Activated CD4-positive, alpha-beta T cell treated with anti-CD3 and anti-CD28 coated beads, Interleukin-2, amount 10 ng/mL, durations not matched to agents 24 days and 14 days (primary cell): Measurements from ENCODE around the gene WIF1. TPM values are rescaled to one million over a fixed set of nuclear protein-coding genes. Genes with fewer than 3 reads are reported as not detected.

Source experiments
- DNase-seq: peaks from one replicate; pipeline ENCODE4 v3.0.0; 2022
- H3K27ac Mint-ChIP-seq: one replicate; pipeline ENCODE4 v1.8.0; 2022; ENCODE audit warnings: mild to moderate bottlenecking, mixed read lengths
- H3K27me3 Mint-ChIP-seq: one replicate; pipeline ENCODE4 v1.8.0; 2022; ENCODE audit warnings: mixed read lengths
- H3K36me3 Mint-ChIP-seq: one replicate; pipeline ENCODE4 v1.8.0; 2022; ENCODE audit warnings: low read depth, mild to moderate bottlenecking, mixed read lengths
- H3K4me1 Mint-ChIP-seq: one replicate; pipeline ENCODE4 v1.8.0; 2021; ENCODE audit warnings: mixed read lengths
- H3K4me3 Mint-ChIP-seq: one replicate; pipeline ENCODE4 v1.8.0; 2022; ENCODE audit warnings: mild to moderate bottlenecking, moderate library complexity, mixed read lengths
- H3K9me3 Mint-ChIP-seq: one replicate; pipeline ENCODE4 v1.8.0; 2021; ENCODE audit warnings: mixed read lengths
- intact Hi-C: fragments of 100-400 bp; cut with micrococcal nuclease; formaldehyde crosslinking; loops from one replicate; pipeline ENCODE4 v1.15.1; 2023
- total RNA-seq: library from RNA; stranded (reverse); gene quantifications from 2 replicates; pipeline ENCODE4 v1.2.3, GENCODE V29; 2022

Gene WIF1
- total RNA-seq, 1 donor from 2014 or later = not detected

DNA sequence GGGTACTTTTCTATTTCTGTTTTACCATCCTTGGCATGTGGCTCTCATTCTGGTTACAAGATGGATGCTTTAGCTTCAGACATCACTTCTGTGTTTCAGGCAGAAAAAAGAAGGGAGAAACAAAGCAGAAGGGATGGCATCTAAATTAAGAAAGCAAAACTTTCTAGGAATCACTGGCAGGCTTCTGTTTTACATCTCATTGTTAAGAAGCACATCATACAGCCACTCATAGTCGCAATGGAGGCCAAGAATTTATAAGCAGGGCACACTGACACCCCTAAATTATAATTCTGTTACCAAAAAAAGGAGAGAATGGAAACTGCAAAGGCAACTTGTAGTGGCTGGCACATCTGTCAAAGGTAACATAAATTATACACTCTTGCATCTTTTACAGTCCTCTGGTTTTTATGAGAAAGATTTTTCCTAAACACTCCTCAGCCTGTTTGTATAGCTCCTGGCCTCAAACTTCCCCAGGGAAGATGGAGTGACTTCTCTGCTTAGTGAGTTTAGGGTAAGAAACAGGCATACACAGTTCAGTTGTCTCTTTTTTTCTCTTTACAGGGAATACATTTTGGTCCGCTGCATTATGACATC lies 26.3 kb upstream of the WIF1 start:
- no peak for DNase-seq
- intact Hi-C loops = no loop called here
- Mint-ChIP-seq H3K9me3 (peaks cover 8% of the 10 kb centered on the region), H3K36me3 (no peaks in the 10 kb centered on the region), H3K27me3 (peaks cover 47% of the 10 kb centered on the region), H3K4me3 (no peak overlapping the region), H3K27ac (no peak overlapping the region), H3K4me1 (no peaks in the 10 kb centered on the region)

DNA sequence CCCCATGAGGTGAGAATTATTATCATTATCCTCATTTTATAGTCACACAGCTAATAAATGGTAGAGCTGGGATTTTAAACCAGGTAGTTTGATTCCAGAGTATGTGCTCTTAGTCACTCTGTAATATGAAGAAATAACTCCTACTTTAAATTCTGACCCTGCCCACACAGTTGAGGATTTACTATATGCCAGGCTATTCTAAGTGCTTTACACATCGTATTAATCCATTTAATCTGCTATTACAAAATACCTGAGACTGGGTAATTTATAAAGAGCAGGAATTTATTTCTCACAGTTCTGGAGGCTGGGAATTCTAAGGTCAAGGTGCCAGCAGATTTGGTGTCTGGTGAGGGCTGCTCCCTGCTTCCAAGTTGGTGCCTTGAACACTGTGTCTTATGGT lies 19.6 kb upstream of the WIF1 start:
- no peaks in the 10 kb centered on the region for H3K4me1 Mint-ChIP-seq

DNA sequence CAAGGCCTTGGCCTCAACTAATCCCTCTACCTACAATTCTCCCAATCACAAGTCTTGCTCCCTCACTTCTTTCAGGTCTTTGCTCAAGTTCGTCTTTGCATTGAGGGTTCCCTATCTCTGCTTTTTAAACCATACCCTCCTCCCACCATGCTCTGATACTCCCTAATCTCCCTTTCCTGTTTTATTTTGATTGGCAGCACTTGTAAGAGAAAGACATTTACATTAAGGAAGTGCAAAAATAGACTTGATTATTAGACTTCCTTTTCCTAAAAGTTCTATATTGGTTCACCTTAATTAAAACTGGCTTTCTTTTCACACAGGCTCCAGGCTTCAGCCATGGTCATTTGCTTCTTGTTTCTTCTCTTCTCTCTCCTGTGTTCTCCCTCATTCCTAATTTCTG lies 18.3 kb upstream of the WIF1 start:
- intact Hi-C loops = no loop called here
- no peak overlapping the region for H3K27ac Mint-ChIP-seq
- H3K27me3 Mint-ChIP-seq = peaks cover 36% of the 10 kb centered on the region
- no peaks in the 10 kb centered on the region for H3K36me3 Mint-ChIP-seq
- peaks cover 12% of the 10 kb centered on the region for H3K9me3 Mint-ChIP-seq
- H3K4me1 Mint-ChIP-seq = no peaks in the 10 kb centered on the region
- DNase-seq = no peak
- no peak overlapping the region for H3K4me3 Mint-ChIP-seq

More for the DNA sequence above, 19.6 kb upstream of the WIF1 start:
- H3K36me3 Mint-ChIP-seq = no peaks in the 10 kb centered on the region
- no peak overlapping the region for H3K27ac Mint-ChIP-seq
- H3K27me3 Mint-ChIP-seq = peaks cover 48% of the 10 kb centered on the region
- H3K9me3 Mint-ChIP-seq = peaks cover 12% of the 10 kb centered on the region
- DNase-seq = no peak
- intact Hi-C loops = no loop called here
- H3K4me3 Mint-ChIP-seq = no peak overlapping the region

DNA sequence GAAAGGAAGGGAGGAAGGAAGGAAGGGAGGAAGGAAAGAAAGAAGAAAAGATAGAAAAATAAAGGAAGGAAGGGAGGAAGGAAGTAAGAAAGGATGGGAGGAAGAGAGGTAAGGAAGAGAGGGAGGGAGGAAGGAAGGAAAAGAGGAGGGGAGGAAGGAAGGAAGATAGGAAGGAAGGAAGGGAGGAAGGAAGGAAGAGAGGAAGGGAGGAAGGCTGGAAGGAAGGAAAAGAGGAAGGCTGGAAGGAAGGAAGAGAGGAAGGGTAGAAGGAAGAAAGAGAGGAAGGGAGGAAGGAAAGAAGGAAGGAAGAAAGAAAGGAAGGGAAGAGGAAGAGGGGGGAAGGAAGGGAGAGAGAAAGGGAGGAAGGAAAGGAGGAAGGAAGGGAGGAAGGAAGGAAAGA lies 12.8 kb upstream of the WIF1 start:
- DNase-seq = no peak
- Mint-ChIP-seq H3K9me3 (peaks cover 13% of the 10 kb centered on the region), H3K27ac (peak overlapping the region; percentile 29), H3K27me3 (peaks cover 32% of the 10 kb centered on the region), H3K4me3 (no peak overlapping the region), H3K4me1 (no peaks in the 10 kb centered on the region), H3K36me3 (no peaks in the 10 kb centered on the region)
- intact Hi-C loops = no loop called here

DNA sequence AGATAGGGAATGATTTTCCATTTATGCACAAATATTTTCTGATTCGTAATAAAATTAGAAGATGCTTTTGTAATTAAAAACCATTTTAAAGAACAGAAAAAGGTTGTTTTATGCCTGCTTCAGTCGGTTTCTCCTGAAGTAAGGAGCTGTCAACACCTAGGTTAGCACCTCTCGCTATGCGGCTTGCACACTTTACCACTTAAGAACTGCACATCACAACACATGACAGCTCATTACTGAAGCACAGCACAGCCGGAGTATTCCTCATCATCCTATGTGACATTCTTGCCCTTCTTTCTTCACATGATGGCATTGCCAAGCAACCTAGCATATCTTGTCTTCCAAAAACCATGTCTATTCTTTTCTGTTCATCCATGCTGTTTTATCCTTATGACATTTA lies 5.4 kb upstream of the WIF1 start:
- Mint-ChIP-seq H3K36me3 (no peaks in the 10 kb centered on the region), H3K4me1 (peaks cover 4% of the 10 kb centered on the region), H3K27ac (no peak overlapping the region), H3K4me3 (no peak overlapping the region), H3K27me3 (peaks cover 30% of the 10 kb centered on the region), H3K9me3 (no peaks in the 10 kb centered on the region)
- peak; percentile 44 for DNase-seq
- intact Hi-C loops = no loop called here

DNA sequence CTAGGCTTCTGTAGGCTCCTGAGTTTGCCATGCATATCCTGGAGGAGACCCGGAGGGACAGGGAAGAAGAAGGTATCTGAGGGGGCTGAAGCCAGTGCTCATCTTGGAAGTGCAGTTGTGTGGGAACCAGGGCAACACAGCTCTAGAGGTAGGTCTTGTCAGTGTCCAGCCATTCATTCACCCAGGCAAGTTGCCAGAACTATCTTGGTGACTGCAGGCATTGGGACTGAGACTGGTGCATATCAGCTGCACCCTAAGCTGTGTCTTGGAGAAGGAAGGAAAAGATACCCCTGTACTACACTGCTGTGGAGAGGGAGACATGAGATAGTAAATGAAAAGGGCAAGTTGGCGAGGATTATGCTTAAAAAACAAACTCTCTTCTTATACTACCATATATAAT lies 4.9 kb upstream of the WIF1 start:
- H3K9me3 Mint-ChIP-seq = no peaks in the 10 kb centered on the region
- no peak overlapping the region for H3K27ac Mint-ChIP-seq
- no peak overlapping the region for H3K4me3 Mint-ChIP-seq
- intact Hi-C loops = no loop called here
- H3K4me1 Mint-ChIP-seq = peaks cover 4% of the 10 kb centered on the region
- H3K27me3 Mint-ChIP-seq = peaks cover 31% of the 10 kb centered on the region
- peak; percentile 47 for DNase-seq
- H3K36me3 Mint-ChIP-seq = no peaks in the 10 kb centered on the region

DNA sequence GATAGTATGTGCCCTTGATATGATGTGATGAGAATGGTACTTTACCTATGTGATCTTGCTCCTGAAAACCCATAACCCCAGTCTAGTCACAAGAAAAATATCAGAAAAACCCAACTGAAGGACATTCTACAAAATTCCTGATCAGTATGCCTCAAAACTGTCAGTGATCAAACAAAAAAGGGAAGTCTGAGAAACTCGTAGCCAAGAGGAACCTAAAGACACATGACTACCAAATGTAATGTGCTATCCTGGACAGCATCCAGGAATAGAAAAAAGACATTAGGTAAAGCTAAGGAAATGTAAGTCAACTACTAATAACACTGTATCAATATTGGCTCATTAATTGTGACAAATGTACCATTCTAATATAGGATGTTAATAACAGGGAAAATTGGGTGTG lies 4.1 kb upstream of the WIF1 start:
- DNase-seq = no peak
- H3K27me3 Mint-ChIP-seq = peaks cover 37% of the 10 kb centered on the region
- intact Hi-C loops = no loop called here
- peaks cover 4% of the 10 kb centered on the region for H3K4me1 Mint-ChIP-seq
- H3K9me3 Mint-ChIP-seq = no peaks in the 10 kb centered on the region
- no peaks in the 10 kb centered on the region for H3K36me3 Mint-ChIP-seq
- no peak overlapping the region for H3K27ac Mint-ChIP-seq
- H3K4me3 Mint-ChIP-seq = no peak overlapping the region

DNA sequence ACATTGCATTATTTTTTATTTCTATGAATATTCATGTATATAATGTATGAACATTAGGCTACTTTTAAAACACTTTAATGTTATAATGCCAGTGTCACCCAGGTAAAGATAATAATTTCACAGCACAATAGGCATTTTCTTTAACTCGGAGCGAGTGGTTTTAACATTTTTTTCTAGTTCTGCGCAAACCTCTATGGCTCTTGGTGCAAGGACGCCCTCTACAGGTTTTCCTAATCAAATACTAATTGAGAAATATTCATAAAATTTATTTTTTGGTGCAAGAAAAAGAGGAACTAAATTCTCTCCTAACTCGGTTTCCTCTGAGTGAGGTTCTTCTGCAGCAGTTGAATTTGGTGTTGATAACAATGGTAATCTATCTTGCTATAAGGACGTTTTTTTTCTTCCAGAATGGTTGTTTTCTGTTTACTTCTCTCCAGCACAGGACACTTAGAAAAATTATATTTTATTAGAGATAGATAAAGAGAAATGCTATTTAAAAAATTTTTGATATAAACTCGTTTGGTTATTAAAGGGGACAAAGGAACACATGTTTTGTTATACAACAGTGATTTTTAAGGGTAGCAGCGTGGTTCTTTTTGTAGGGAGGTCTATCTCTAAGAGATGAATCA lies 2.4 kb upstream of the WIF1 start:
- Mint-ChIP-seq H3K9me3 (no peaks in the 10 kb centered on the region), H3K4me3 (no peak overlapping the region), H3K36me3 (no peaks in the 10 kb centered on the region), H3K27me3 (peaks cover 37% of the 10 kb centered on the region), H3K27ac (no peak overlapping the region), H3K4me1 (peaks cover 4% of the 10 kb centered on the region)
- DNase-seq = peak; percentile 62
- intact Hi-C loops = loop anchor here (1.0 kb wide), 2 partner anchors 232 to 327 kb away; no protein-coding TSS in a partner anchor

DNA sequence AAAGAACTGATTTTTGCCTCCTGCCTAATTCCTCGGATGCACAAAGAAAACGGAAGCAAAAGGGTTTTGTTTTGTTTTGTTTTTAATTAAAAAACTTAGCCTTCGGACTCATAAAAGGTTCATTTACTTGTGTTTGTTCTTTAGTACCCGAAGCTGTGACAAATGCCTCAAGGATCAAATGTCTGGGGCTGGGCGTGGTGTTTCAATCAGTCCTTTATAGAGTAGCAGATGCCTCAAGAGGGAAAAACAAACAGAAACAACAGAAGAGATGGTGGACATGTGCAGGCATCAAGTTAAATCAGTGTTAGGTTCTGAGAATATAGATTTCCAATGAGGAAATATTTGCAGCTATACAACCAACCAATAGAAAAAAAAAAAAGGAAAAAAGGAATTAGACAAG lies 1.6 kb upstream of the WIF1 start:
- no peak for DNase-seq

DNA sequence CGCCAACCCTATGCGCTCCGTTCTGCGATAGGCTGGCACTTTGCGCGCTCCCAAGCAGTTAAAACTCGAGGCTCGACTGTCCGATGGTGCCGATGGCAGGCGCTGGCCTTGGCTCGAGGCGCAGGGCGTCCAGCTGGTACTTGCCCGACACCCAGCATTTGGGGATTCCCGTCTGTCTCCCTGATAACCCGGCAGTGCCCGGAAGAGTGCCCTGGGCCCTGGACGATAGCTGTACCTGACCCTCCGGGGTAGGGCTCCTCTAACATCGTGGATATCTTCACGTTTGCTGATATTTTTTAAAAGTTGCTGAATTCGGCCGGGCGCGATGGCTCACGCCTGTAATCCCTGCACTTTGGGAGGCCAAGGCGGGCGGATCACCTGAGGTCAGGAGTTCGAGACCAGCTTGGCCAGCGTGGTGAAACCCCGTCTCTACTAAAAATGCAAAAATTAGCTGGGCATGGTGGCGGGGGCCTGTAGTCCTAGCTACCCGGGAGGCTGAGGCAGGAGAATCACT lies 908 bp upstream of the WIF1 start:
- Mint-ChIP-seq H3K4me1 (peaks cover 4% of the 10 kb centered on the region), H3K9me3 (no peaks in the 10 kb centered on the region), H3K36me3 (no peaks in the 10 kb centered on the region), H3K27me3 (peaks cover 45% of the 10 kb centered on the region), H3K4me3 (peak overlapping the region; percentile 46), H3K27ac (no peak overlapping the region)
- peak; percentile 51 for DNase-seq
- intact Hi-C loops = loop anchor here (2.0 kb wide), 1 partner anchor 111 kb away; no protein-coding TSS in a partner anchor

More for the DNA sequence above, 1.6 kb upstream of the WIF1 start:
- no peaks in the 10 kb centered on the region for H3K9me3 Mint-ChIP-seq
- H3K4me1 Mint-ChIP-seq = peaks cover 4% of the 10 kb centered on the region
- intact Hi-C loops = loop anchor here (1.0 kb wide), 2 partner anchors 231 to 326 kb away; no protein-coding TSS in a partner anchor
- H3K36me3 Mint-ChIP-seq = no peaks in the 10 kb centered on the region
- H3K27ac Mint-ChIP-seq = no peak overlapping the region
- peaks cover 39% of the 10 kb centered on the region for H3K27me3 Mint-ChIP-seq
- no peak overlapping the region for H3K4me3 Mint-ChIP-seq

DNA sequence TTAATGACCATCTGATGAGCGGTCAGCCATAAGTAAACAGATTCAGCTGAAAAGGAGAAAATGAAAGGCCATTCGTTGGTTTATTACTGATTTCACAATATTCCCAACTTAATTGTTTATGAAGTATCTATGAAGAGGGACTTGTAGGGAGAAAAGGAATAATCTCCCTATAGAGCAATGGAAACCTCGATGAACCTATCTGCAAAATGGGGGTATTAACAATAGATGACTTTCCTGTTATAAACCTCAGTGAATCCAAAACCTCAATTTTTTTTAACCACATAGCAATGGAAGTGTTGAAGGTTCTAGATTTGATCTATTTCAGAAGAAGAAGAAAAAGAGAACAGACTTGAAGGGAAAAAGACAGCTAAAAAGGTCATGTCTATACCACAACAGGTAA lies 2.0 kb downstream of the WIF1 start:
- no peak overlapping the region for H3K4me3 Mint-ChIP-seq
- intact Hi-C loops = no loop called here
- no peak overlapping the region for H3K27ac Mint-ChIP-seq
- no peaks in the 10 kb centered on the region for H3K36me3 Mint-ChIP-seq
- DNase-seq = no peak
- H3K27me3 Mint-ChIP-seq = peaks cover 57% of the 10 kb centered on the region
- H3K4me1 Mint-ChIP-seq = peaks cover 4% of the 10 kb centered on the region
- H3K9me3 Mint-ChIP-seq = no peaks in the 10 kb centered on the region

DNA sequence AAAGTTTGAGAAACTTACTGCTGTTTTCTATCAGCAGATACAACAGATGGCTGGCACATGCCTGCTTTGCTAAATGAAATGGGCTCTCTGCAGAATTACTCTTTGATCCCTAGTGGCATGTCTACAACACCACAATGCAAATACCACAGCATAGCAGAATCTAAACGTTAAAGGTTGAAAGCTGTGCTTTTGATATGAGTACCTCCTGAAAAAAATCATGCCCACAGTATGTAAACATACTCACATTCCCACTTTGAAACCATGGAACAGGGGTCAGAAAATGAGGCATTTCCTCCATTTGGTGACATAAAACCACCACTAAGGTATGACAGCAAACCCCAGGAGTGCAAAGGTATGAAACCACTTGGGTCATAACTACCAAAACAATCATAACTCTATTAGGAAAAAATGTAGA lies 7.5 kb downstream of the WIF1 start:
- H3K4me3 Mint-ChIP-seq = no peak overlapping the region
- H3K4me1 Mint-ChIP-seq = no peaks in the 10 kb centered on the region
- H3K36me3 Mint-ChIP-seq = no peaks in the 10 kb centered on the region
- H3K27me3 Mint-ChIP-seq = peaks cover 47% of the 10 kb centered on the region
- no peaks in the 10 kb centered on the region for H3K9me3 Mint-ChIP-seq
- no peak overlapping the region for H3K27ac Mint-ChIP-seq
- DNase-seq = no peak
- intact Hi-C loops = no loop called here

DNA sequence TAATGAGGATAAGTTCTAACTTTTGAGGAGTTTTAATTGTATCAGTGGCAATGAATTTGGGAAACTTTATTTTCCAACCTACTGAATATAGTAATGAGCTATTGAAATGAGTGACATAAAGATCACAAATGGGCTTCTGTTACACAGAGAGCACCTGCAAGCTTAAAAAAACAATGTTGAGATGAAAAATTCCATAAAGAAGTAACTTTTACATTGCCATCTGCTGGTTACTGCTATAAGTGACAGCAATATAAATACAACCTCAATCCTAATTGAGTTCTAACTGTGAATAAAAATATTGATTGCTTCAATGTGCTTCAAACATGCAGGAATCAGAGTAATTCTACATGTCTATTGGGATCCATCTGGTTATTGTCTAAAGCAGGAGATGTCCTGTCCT lies 14.2 kb downstream of the WIF1 start:
- Mint-ChIP-seq H3K27me3 (peaks cover 17% of the 10 kb centered on the region), H3K4me1 (no peaks in the 10 kb centered on the region), H3K36me3 (no peaks in the 10 kb centered on the region), H3K9me3 (no peaks in the 10 kb centered on the region), H3K27ac (no peak overlapping the region), H3K4me3 (no peak overlapping the region)
- DNase-seq = no peak
- intact Hi-C loops = no loop called here

DNA sequence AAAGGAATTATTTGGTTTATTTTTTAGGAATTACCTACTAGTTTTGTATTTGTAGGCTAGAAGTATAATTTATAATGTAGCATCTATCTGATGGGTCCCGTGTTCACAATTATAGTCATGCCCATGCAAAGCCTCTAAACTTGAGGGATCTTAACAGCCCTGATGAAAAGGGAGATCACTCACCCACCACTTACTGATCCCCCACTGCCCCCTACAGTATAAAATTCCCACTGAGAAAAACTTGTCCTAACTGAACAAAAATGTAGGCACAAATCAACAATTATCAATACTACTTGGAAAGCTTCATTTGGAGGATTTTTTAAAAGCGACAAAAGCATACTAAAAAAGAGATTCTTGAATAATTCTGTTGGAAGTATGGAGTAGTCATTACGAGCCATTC lies 21.0 kb downstream of the WIF1 start:
- Mint-ChIP-seq H3K36me3 (no peaks in the 10 kb centered on the region), H3K4me3 (no peak overlapping the region), H3K27ac (no peak overlapping the region), H3K9me3 (no peaks in the 10 kb centered on the region), H3K4me1 (no peaks in the 10 kb centered on the region), H3K27me3 (peaks cover 35% of the 10 kb centered on the region)
- DNase-seq = peak; percentile 5
- intact Hi-C loops = no loop called here
